Measurements from ENCODE around the gene GRAMD1A.

- TF ChIP-seq GATA2 (IDR thresholded peaks at IDR 0.05; ENCODE audit: low read depth, low read length) = no peak
- no peak for TF ChIP-seq GATA3 (IDR thresholded peaks at IDR 0.05; ENCODE audit: low read depth, low read length)
Observed at GRCh38 chr19:35021596-35021995, 21.5 kb downstream of the GRAMD1A start.

Measured in SH-SY5Y (cell line).